Uterus (tissue), 2 donors: ENCODE data around the gene KLC4.

Experiments used
- POLR2A ChIP-seq, 2 donors: fragments of 450-650 bp; IDR thresholded peaks; one replicate each; pipeline ENCODE4 v1.6.1; 2016; ENCODE audit warnings: antibody characterized with exemption in 2 of 2, mild to moderate bottlenecking in 1 of 2, moderate library complexity in 1 of 2
- TF ChIP-seq, protein P1 (sequence below), 4 experiments: fragments of 200-600 bp in 2 of 4; fragments of 450-650 bp in 2 of 4; sonication (generic) in 2 of 4; IDR thresholded peaks; one replicate each; pipeline ENCODE4 v1.5.1; 2016 to 2019; ENCODE audit warnings: antibody characterized with exemption in 4 of 4, mild to moderate bottlenecking in 2 of 4, moderate library complexity in 1 of 4

DNA sequence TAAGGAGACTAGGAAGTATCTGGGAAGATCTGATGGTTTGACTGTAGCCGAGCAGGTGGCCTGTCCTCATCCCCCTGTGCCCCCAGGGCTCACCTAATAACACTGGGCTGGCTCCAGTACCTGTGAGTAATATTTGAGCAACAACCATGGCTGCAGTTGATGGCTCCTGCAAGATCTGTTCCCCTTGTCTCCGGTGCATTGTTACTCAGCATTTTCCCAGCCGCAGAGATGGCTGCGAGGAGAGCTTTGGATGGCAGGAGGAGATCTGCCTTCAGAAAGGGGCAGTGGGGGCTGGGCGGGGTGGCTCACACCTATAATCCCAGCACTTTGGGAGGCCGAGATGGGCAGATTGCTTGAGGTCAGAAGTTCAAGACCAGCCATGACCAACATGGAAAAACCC is 55.9 kb downstream of the KLC4 start:
- TF ChIP-seq, protein P1, sequence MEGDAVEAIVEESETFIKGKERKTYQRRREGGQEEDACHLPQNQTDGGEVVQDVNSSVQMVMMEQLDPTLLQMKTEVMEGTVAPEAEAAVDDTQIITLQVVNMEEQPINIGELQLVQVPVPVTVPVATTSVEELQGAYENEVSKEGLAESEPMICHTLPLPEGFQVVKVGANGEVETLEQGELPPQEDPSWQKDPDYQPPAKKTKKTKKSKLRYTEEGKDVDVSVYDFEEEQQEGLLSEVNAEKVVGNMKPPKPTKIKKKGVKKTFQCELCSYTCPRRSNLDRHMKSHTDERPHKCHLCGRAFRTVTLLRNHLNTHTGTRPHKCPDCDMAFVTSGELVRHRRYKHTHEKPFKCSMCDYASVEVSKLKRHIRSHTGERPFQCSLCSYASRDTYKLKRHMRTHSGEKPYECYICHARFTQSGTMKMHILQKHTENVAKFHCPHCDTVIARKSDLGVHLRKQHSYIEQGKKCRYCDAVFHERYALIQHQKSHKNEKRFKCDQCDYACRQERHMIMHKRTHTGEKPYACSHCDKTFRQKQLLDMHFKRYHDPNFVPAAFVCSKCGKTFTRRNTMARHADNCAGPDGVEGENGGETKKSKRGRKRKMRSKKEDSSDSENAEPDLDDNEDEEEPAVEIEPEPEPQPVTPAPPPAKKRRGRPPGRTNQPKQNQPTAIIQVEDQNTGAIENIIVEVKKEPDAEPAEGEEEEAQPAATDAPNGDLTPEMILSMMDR (IDR thresholded peaks at IDR 0.05) = no peak
- no peak for TF ChIP-seq POLR2A (IDR thresholded peaks at IDR 0.05)
